ENCODE data around the gene WRAP73. TPM values are rescaled to one million over a fixed set of nuclear protein-coding genes. Genes with fewer than 3 reads are reported as not detected.

WRAP73 gene
- total RNA-seq, 4 donors from 2014 or later, result 16.4 to 33.7 (median 19.6) TPM

DNA sequence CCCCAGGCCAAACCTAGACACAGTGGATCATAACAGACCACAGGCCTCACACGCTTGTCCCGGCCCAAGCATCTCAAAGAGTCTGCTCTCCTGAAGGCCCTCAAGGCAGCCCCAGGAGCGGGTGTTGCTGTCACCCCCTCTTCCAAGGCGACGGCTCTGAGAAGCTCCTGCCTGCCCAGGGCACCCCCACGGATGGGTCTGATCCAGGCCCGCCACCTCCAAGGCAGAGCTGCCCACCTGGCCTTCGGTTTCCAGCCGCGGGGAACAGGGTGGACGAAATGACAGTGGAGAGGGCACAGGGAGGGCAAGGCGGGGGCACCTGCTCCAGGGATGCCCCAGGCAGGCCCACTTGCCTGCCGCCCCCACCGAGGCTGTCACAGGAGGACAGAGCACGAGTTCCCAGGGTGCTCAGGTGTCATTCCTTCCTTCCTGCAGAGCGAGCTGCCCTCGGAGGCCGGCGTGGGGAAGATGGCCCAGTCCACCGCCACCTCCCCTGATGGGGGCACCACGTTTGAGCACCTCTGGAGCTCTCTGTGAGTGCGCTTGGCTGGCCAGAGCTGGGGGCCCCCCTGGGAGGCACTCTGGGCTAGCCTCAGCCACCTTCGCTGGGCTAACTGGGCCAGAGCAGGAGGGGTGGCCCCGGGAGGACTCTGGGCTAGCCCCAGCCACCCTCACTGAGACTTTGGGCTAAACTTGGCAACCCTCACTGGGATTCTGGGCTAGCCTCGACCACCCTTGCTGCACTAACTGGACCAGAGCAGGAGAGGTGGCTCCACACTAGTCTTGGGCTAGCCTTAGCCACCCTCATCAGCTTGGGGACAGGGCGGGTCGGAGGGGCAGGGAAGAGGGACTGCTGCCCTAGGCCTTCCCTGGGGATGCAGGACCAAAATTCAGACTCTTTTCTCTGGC, 32.2 kb upstream of the WRAP73 start:
- WGBS, result 93% methylated on average over 11 of the region's 27 CpGs
- Histone ChIP-seq H3K27ac (no peak overlapping the region), H3K4me3 (no peak overlapping the region), H3K36me3 (no peaks in the 10 kb centered on the region), H3K9me3 (no peaks in the 10 kb centered on the region), H3K27me3 (peaks cover 28% of the 10 kb centered on the region), H3K4me1 (peaks cover 24% of the 10 kb centered on the region)
- TF ChIP-seq EP300 (IDR thresholded peaks at IDR 0.05) (no peak), POLR2A (IDR thresholded peaks at IDR 0.05) (no peak), POLR2AphosphoS5 (IDR thresholded peaks at IDR 0.05) (no peak)
- TF ChIP-seq, protein P1, sequence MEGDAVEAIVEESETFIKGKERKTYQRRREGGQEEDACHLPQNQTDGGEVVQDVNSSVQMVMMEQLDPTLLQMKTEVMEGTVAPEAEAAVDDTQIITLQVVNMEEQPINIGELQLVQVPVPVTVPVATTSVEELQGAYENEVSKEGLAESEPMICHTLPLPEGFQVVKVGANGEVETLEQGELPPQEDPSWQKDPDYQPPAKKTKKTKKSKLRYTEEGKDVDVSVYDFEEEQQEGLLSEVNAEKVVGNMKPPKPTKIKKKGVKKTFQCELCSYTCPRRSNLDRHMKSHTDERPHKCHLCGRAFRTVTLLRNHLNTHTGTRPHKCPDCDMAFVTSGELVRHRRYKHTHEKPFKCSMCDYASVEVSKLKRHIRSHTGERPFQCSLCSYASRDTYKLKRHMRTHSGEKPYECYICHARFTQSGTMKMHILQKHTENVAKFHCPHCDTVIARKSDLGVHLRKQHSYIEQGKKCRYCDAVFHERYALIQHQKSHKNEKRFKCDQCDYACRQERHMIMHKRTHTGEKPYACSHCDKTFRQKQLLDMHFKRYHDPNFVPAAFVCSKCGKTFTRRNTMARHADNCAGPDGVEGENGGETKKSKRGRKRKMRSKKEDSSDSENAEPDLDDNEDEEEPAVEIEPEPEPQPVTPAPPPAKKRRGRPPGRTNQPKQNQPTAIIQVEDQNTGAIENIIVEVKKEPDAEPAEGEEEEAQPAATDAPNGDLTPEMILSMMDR (IDR thresholded peaks at IDR 0.05), result no peak
- DNase-seq (ENCODE audit: low spot score in 2 of 2), result no peak

DNA sequence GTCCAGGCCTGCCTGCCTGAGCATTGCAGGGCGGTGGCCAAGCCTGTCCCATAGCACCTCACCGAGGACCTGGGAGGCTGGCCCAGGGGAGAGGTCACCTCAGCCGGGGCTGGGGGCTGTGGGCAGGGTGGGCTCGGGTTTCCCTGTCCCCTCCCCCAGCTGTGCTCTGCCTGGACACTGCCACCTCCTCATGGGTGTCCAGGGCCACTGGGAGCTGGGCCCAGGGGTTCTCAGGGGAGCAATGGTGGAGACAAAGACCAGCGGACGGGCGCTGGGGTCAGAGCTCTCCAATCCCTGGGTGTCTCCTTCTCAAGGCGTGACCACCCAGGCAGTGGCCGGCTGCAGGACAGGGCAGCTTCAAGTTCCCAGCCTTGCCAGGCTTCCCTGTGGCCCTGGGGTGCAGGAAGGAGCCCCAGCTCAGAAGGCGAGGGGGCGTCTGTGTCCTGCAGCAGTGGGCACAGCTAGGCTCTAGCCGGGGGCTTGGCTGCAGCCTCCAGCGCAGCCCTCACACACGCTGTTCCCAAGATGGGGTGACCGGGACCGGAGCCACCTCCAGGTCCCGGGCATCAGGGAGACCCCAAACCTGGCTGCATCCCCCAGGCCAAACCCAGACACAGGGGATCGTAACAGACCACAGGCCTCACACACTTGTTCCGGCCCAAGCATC, 31.5 kb upstream of the WRAP73 start:
- H3K27me3 ChIP-seq, result peaks cover 28% of the 10 kb centered on the region
- WGBS, result 100% methylated on average over 7 of the region's 19 CpGs
- peaks cover 24% of the 10 kb centered on the region for H3K4me1 ChIP-seq
- TF ChIP-seq POLR2AphosphoS5 (IDR thresholded peaks at IDR 0.05), result no peak
- TF ChIP-seq POLR2A (IDR thresholded peaks at IDR 0.05), result no peak
- TF ChIP-seq, protein P1 (IDR thresholded peaks at IDR 0.05), result no peak
- TF ChIP-seq EP300 (IDR thresholded peaks at IDR 0.05), result no peak
- H3K4me3 ChIP-seq, result no peak overlapping the region
- no peaks in the 10 kb centered on the region for H3K36me3 ChIP-seq
- no peak for DNase-seq (ENCODE audit: low spot score in 2 of 2)
- H3K27ac ChIP-seq, result no peak overlapping the region
- H3K9me3 ChIP-seq, result no peaks in the 10 kb centered on the region

DNA sequence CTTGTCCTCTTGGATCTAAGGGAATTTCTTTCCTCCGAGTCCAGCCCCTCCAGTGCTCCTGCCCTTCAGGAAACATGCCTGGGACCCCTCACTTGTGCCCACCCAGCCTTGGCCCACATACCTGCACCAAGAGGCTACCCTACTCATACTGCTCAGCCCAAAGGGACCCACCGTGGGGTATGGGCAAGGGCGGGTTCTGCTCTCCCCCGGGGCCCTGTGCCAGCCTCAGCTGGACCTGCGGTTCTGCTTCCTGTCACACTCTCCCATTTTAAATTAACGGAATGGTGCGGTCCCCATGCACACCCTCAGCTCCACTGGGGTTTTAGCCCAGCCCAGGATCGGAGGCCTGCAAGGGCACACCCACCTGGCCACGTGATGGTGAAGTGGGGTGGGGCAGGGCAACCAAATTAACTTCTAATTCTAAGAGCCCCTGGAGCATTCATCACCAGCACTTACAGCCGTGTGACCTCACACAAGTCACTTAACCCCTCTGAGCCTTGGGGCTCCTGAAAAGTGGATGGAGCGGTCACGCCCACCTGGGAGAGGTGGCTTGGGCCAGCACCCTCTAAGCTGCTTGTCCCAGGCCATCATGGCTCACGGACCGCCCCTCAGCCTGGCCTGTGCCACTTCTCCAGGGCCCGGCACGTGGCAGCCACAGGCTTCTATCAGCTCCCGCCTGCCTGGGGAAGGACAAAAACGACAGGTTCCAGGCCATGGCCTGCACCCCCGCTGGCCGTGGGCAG, 30.8 kb upstream of the WRAP73 start:
- H3K27ac ChIP-seq, result no peak overlapping the region
- DNase-seq (ENCODE audit: low spot score in 2 of 2), result no peak
- TF ChIP-seq, protein P1 (IDR thresholded peaks at IDR 0.05), result no peak
- TF ChIP-seq EP300 (IDR thresholded peaks at IDR 0.05) (no peak), POLR2A (IDR thresholded peaks at IDR 0.05) (no peak), POLR2AphosphoS5 (IDR thresholded peaks at IDR 0.05) (no peak)
- no peak overlapping the region for H3K4me3 ChIP-seq
- H3K9me3 ChIP-seq, result no peaks in the 10 kb centered on the region
- WGBS, result 71% methylated on average over 8 of the region's 20 CpGs
- H3K36me3 ChIP-seq, result no peaks in the 10 kb centered on the region
- peaks cover 24% of the 10 kb centered on the region for H3K4me1 ChIP-seq
- peaks cover 28% of the 10 kb centered on the region for H3K27me3 ChIP-seq

DNA sequence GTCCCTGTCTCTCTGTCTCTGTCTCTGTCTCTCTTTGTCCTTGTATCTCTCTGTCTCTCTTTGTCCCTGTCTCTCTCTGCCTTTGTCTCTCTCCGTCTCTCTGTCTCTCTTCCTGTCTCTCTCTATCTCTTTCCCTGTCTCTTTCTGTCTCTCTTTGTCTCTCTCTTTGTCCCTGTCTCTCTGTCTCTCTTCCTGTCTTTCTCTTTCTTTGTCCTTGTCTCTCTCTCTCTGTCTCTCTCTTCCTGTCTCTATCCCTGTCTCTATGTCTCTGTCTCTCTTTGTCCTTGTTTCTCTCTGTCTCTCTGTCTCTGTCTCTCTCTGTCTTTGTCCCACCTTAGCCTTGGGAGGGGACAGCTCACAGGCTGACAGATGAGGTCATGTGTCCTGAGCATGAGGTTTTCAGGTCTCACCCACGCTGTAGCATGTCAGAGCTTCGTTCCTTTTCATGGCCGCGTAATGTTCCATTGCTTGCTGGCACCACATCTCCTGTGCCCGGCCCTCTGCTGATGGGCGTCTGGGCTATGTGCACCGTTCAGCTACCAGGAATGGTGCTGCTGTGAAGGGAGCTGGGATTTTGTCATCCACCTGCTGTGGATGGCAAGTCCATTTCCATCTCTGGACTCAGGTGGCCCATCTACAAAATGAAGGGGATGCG, 30.0 kb upstream of the WRAP73 start:
- TF ChIP-seq POLR2A (IDR thresholded peaks at IDR 0.05) (no peak), POLR2AphosphoS5 (IDR thresholded peaks at IDR 0.05) (no peak), EP300 (IDR thresholded peaks at IDR 0.05) (no peak)
- TF ChIP-seq, protein P1 (IDR thresholded peaks at IDR 0.05), result no peak
- no peak overlapping the region for H3K4me3 ChIP-seq
- H3K36me3 ChIP-seq, result no peaks in the 10 kb centered on the region
- H3K27me3 ChIP-seq, result peaks cover 23% of the 10 kb centered on the region
- peaks cover 21% of the 10 kb centered on the region for H3K4me1 ChIP-seq
- no peak for DNase-seq (ENCODE audit: low spot score in 2 of 2)
- no peaks in the 10 kb centered on the region for H3K9me3 ChIP-seq
- H3K27ac ChIP-seq, result no peak overlapping the region
- 86% methylated on average over 9 of the region's 9 CpGs for WGBS
